Liver (tissue), 9 donors: ENCODE measurements around the gene SLC30A9. TPM values are rescaled to one million over a fixed set of nuclear protein-coding genes. Genes with fewer than 3 reads are reported as not detected.

ENCODE experiments used
- DNase-seq: peaks from one replicate; pipeline ENCODE4 v3.0.0-alpha.2; 2017; ENCODE audit warnings: low spot score
- H3K27ac ChIP-seq, 2 donors: one replicate each; pipeline ENCODE4 v1.7.0; 2013; ENCODE audit warnings: inconsistent platforms in 2 of 2, low read length in 2 of 2, control low read depth in 1 of 2, low read depth in 1 of 2, mild to moderate bottlenecking in 1 of 2
- H3K27me3 ChIP-seq, 4 donors: one replicate each; pipeline versions ENCODE4 v1.6.1 to v1.7.0; 2013; ENCODE audit warnings: low read length in 3 of 4, inconsistent platforms in 1 of 4, mild to moderate bottlenecking in 1 of 4, moderate library complexity in 1 of 4; ENCODE audit not compliant: control insufficient read depth in 4 of 4, insufficient read depth in 4 of 4
- H3K36me3 ChIP-seq, 4 donors: one replicate each; pipeline versions ENCODE4 v1.6.1 to v1.7.0; 2013; ENCODE audit warnings: low read length in 3 of 4, mild to moderate bottlenecking in 3 of 4, low read depth in 1 of 4, moderate library complexity in 1 of 4; ENCODE audit not compliant: control insufficient read depth in 4 of 4, insufficient read depth in 3 of 4
- H3K4me1 ChIP-seq, 4 donors: one replicate each; pipeline versions ENCODE4 v1.6.1 to v1.7.0; 2013; ENCODE audit warnings: low read length in 3 of 4, mild to moderate bottlenecking in 3 of 4, moderate library complexity in 1 of 4; ENCODE audit not compliant: control insufficient read depth in 4 of 4, insufficient read depth in 4 of 4
- H3K4me3 ChIP-seq, 3 donors: one replicate each; pipeline versions ENCODE4 v1.6.1 to v1.7.0; 2013; ENCODE audit warnings: low read length in 3 of 3, control low read depth in 1 of 3, low read depth in 1 of 3, mild to moderate bottlenecking in 1 of 3
- H3K9ac ChIP-seq, 2 donors: one replicate each; pipeline ENCODE4 v1.7.0; 2013; ENCODE audit warnings: low read length in 2 of 2, mild to moderate bottlenecking in 2 of 2, moderate library complexity in 2 of 2, control low read depth in 1 of 2, low read depth in 1 of 2
- H3K9me3 ChIP-seq, 4 donors: one replicate each; pipeline versions ENCODE4 v1.6.1 to v1.7.0; 2013; ENCODE audit warnings: low read length in 3 of 4; ENCODE audit not compliant: control insufficient read depth in 4 of 4
- FOXA1 ChIP-seq: IDR thresholded peaks from 2 replicates; pipeline ENCODE4 v1.6.1; 2016; ENCODE audit warnings: antibody characterized with exemption
- FOXA2 ChIP-seq: IDR thresholded peaks from 2 replicates; pipeline ENCODE4 v1.6.1; 2016; ENCODE audit warnings: antibody characterized with exemption
- GABPA ChIP-seq, 2 donors: IDR thresholded peaks in 1 of 2; conservative IDR thresholded peaks in 1 of 2; 2 replicates each; pipeline ENCODE4 v1.6.1; 2016; ENCODE audit warnings: antibody characterized with exemption in 2 of 2, mild to moderate bottlenecking in 1 of 2, moderate library complexity in 1 of 2
- HNF4A ChIP-seq, 2 donors: conservative IDR thresholded peaks; 2 replicates each; pipeline ENCODE4 v1.6.1; 2016; ENCODE audit warnings: antibody characterized with exemption in 2 of 2, mild to moderate bottlenecking in 2 of 2
- HNF4G ChIP-seq: IDR thresholded peaks from 2 replicates; pipeline ENCODE4 v1.6.1; 2016; ENCODE audit warnings: antibody characterized with exemption
- JUND ChIP-seq, 2 donors: IDR thresholded peaks; 2 replicates each; pipeline ENCODE4 v1.6.1; 2016; ENCODE audit warnings: antibody characterized with exemption in 2 of 2
- MAX ChIP-seq: IDR thresholded peaks from 2 replicates; pipeline ENCODE4 v1.6.1; 2016; ENCODE audit warnings: antibody characterized with exemption
- NR2F2 ChIP-seq: IDR thresholded peaks from 2 replicates; pipeline ENCODE4 v1.6.1; 2016; ENCODE audit warnings: antibody characterized with exemption
- RAD21 ChIP-seq, 2 donors: IDR thresholded peaks; 2 replicates each; pipeline ENCODE4 v1.6.1; 2016; ENCODE audit warnings: antibody characterized with exemption in 2 of 2, mild to moderate bottlenecking in 2 of 2
- RXRA ChIP-seq, 2 donors: IDR thresholded peaks; 2 replicates each; pipeline ENCODE4 v1.6.1; 2017 to 2018; ENCODE audit warnings: antibody characterized with exemption in 2 of 2, mild to moderate bottlenecking in 1 of 2
- SP1 ChIP-seq: IDR thresholded peaks from 2 replicates; pipeline ENCODE4 v1.6.1; 2018; ENCODE audit warnings: antibody characterized with exemption, mild to moderate bottlenecking
- YY1 ChIP-seq: IDR thresholded peaks from 2 replicates; pipeline ENCODE4 v1.6.1; 2016; ENCODE audit warnings: antibody characterized with exemption, mild to moderate bottlenecking
- WGBS: extraction: QIAGEN DNeasy Blood & Tissue Kit; methylation state at CpG from one replicate; pipeline ENCODE4 v1.1.7; 2013; 5-methylcytosine and 5-hydroxymethylcytosine counted together
- polyA plus RNA-seq, 2 donors: library from polyadenylated mRNA; stranded (reverse) in 1 of 2; unstranded in 1 of 2; fragments of 200-250 nt in 1 of 2; fragments of >200 nt in 1 of 2; fragmentation: Nextera tagmentation in 1 of 2; extraction: Ambion mirVana in 1 of 2; gene quantifications; one replicate each; pipeline versions ENCODE4 v1.2.1 to v1.2.3, GENCODE V29; 2013 to 2015
- total RNA-seq, 2 donors: library from RNA; depleted of rRNA; stranded (reverse); fragments of >200 nt; gene quantifications; one replicate each; pipeline ENCODE4 v1.2.3, GENCODE V29; 2014
- TF ChIP-seq, protein P1 (sequence below): IDR thresholded peaks from 2 replicates; pipeline ENCODE4 v1.6.1; 2016; ENCODE audit warnings: antibody characterized with exemption
- TF ChIP-seq, protein P2 (sequence below): fragments of 150-350 bp; IDR thresholded peaks from 2 replicates; pipeline ENCODE4 v1.5.1; 2017; ENCODE audit warnings: improper control_type of control experiment, low read depth, low read length; ENCODE audit not compliant: missing input control
- TF ChIP-seq, protein P3 (sequence below): IDR thresholded peaks from 2 replicates; pipeline ENCODE4 v1.6.1; 2016; ENCODE audit warnings: antibody characterized with exemption
- TF ChIP-seq, protein P4 (sequence below): IDR thresholded peaks from 2 replicates; pipeline ENCODE4 v1.6.1; 2016; ENCODE audit warnings: antibody characterized with exemption, mild to moderate bottlenecking
- donor health status: healthy.
- donor health status: healthy.
- donor health status: healthy.
- donor health status: healthy.
- donor health status: healthy.

Gene SLC30A9
- total and polyA plus RNA-seq, 4 donors: 13.5 to 31.0 (median 22.2) TPM

- Histone ChIP-seq H3K27ac (no peak overlapping the region), H3K4me3 (no peak overlapping the region), H3K36me3 (no peaks in the 10 kb centered on the region), H3K27me3 (no peaks in the 10 kb centered on the region), H3K4me1 (no peaks in the 10 kb centered on the region), H3K9ac (no peak overlapping the region), H3K9me3 (no peaks in the 10 kb centered on the region)
- WGBS: 63% methylated on average over 12 of the region's 12 CpGs
- TF ChIP-seq MAX (no peak), RXRA (IDR thresholded peaks at IDR 0.05) (no peak), RAD21 (IDR thresholded peaks at IDR 0.05) (no peak), HNF4G (no peak), YY1 (no peak), HNF4A (conservative IDR thresholded peaks at IDR 0.05) (no peak), GABPA (IDR thresholded peaks at IDR 0.05 in 1 of 2, conservative IDR thresholded peaks at IDR 0.05 in 1 of 2) (no peak), NR2F2 (no peak), FOXA2 (no peak), JUND (IDR thresholded peaks at IDR 0.05) (no peak), SP1 (no peak)
- TF ChIP-seq, protein P1, sequence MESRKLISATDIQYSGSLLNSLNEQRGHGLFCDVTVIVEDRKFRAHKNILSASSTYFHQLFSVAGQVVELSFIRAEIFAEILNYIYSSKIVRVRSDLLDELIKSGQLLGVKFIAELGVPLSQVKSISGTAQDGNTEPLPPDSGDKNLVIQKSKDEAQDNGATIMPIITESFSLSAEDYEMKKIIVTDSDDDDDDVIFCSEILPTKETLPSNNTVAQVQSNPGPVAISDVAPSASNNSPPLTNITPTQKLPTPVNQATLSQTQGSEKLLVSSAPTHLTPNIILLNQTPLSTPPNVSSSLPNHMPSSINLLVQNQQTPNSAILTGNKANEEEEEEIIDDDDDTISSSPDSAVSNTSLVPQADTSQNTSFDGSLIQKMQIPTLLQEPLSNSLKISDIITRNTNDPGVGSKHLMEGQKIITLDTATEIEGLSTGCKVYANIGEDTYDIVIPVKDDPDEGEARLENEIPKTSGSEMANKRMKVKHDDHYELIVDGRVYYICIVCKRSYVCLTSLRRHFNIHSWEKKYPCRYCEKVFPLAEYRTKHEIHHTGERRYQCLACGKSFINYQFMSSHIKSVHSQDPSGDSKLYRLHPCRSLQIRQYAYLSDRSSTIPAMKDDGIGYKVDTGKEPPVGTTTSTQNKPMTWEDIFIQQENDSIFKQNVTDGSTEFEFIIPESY: no peak
- TF ChIP-seq, protein P2, sequence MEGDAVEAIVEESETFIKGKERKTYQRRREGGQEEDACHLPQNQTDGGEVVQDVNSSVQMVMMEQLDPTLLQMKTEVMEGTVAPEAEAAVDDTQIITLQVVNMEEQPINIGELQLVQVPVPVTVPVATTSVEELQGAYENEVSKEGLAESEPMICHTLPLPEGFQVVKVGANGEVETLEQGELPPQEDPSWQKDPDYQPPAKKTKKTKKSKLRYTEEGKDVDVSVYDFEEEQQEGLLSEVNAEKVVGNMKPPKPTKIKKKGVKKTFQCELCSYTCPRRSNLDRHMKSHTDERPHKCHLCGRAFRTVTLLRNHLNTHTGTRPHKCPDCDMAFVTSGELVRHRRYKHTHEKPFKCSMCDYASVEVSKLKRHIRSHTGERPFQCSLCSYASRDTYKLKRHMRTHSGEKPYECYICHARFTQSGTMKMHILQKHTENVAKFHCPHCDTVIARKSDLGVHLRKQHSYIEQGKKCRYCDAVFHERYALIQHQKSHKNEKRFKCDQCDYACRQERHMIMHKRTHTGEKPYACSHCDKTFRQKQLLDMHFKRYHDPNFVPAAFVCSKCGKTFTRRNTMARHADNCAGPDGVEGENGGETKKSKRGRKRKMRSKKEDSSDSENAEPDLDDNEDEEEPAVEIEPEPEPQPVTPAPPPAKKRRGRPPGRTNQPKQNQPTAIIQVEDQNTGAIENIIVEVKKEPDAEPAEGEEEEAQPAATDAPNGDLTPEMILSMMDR: no peak
- TF ChIP-seq, protein P3, sequence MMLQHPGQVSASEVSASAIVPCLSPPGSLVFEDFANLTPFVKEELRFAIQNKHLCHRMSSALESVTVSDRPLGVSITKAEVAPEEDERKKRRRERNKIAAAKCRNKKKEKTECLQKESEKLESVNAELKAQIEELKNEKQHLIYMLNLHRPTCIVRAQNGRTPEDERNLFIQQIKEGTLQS: no peak
- TF ChIP-seq, protein P4, sequence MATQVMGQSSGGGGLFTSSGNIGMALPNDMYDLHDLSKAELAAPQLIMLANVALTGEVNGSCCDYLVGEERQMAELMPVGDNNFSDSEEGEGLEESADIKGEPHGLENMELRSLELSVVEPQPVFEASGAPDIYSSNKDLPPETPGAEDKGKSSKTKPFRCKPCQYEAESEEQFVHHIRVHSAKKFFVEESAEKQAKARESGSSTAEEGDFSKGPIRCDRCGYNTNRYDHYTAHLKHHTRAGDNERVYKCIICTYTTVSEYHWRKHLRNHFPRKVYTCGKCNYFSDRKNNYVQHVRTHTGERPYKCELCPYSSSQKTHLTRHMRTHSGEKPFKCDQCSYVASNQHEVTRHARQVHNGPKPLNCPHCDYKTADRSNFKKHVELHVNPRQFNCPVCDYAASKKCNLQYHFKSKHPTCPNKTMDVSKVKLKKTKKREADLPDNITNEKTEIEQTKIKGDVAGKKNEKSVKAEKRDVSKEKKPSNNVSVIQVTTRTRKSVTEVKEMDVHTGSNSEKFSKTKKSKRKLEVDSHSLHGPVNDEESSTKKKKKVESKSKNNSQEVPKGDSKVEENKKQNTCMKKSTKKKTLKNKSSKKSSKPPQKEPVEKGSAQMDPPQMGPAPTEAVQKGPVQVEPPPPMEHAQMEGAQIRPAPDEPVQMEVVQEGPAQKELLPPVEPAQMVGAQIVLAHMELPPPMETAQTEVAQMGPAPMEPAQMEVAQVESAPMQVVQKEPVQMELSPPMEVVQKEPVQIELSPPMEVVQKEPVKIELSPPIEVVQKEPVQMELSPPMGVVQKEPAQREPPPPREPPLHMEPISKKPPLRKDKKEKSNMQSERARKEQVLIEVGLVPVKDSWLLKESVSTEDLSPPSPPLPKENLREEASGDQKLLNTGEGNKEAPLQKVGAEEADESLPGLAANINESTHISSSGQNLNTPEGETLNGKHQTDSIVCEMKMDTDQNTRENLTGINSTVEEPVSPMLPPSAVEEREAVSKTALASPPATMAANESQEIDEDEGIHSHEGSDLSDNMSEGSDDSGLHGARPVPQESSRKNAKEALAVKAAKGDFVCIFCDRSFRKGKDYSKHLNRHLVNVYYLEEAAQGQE: no peak
- no peak for DNase-seq
These were observed 129.6 kb downstream of the SLC30A9 start for GRCh38 chr4:42119886-42120285.

GRCh38 chr4:42122237-42122636 is 131.9 kb downstream of the SLC30A9 start:
- H3K9me3 ChIP-seq: no peaks in the 10 kb centered on the region
- TF ChIP-seq FOXA1: no peak
- TF ChIP-seq, protein P4: no peak
- TF ChIP-seq, protein P1: no peak
- TF ChIP-seq RAD21 (IDR thresholded peaks at IDR 0.05): no peak
- TF ChIP-seq RXRA (IDR thresholded peaks at IDR 0.05): no peak
- TF ChIP-seq, protein P3: no peak
- no peak for TF ChIP-seq SP1
- H3K36me3 ChIP-seq: no peaks in the 10 kb centered on the region
- 74% methylated on average over 4 of the region's 4 CpGs for WGBS
- no peaks in the 10 kb centered on the region for H3K27me3 ChIP-seq
- no peak overlapping the region for H3K4me3 ChIP-seq
- H3K9ac ChIP-seq: no peak overlapping the region
- no peak for DNase-seq
- H3K4me1 ChIP-seq: no peaks in the 10 kb centered on the region
- H3K27ac ChIP-seq: no peak overlapping the region
